GM23248 (cell line): ENCODE results near the gene ATXN7. TPM values are rescaled to one million over a fixed set of nuclear protein-coding genes. Genes with fewer than 3 reads are reported as not detected.

ENCODE experiments used
- DNase-seq: peaks from one replicate; pipeline ENCODE4 v3.0.0-alpha.2; 2015
- H2AFZ ChIP-seq: fragments of 200-600 bp; sonication (generic); 2 replicates; pipeline ENCODE4 v1.6.1; 2016; ENCODE audit warnings: antibody characterized with exemption
- H3F3A ChIP-seq: fragments of 200-600 bp; sonication (generic); 2 replicates; pipeline ENCODE4 v1.6.1; 2016; ENCODE audit warnings: mild to moderate bottlenecking, antibody characterized with exemption, mixed run types; ENCODE audit not compliant: insufficient read depth
- H3K27ac ChIP-seq: fragments of 200-600 bp; sonication (generic); 2 replicates; pipeline ENCODE4 v1.5.1; 2016; ENCODE audit warnings: mild to moderate bottlenecking
- H3K27me3 ChIP-seq: fragments of 200-600 bp; sonication (generic); replicated peaks from 2 replicates; pipeline ENCODE4 v1.6.1; 2016; ENCODE audit warnings: mild to moderate bottlenecking; ENCODE audit not compliant: insufficient read depth
- H3K36me3 ChIP-seq: fragments of 200-600 bp; sonication (generic); 2 replicates; pipeline ENCODE4 v1.6.1; 2016; ENCODE audit warnings: low read depth, mild to moderate bottlenecking
- H3K4me1 ChIP-seq: fragments of 200-600 bp; sonication (generic); 2 replicates; pipeline ENCODE4 v1.6.1; 2016; ENCODE audit warnings: mild to moderate bottlenecking; ENCODE audit not compliant: insufficient read depth
- H3K4me2 ChIP-seq: fragments of 200-600 bp; sonication (generic); one replicate; pipeline ENCODE4 v1.6.1; 2016; ENCODE audit warnings: mild to moderate bottlenecking; ENCODE audit not compliant: unreplicated experiment
- H3K4me3 ChIP-seq: fragments of 200-600 bp; sonication (generic); 2 replicates; pipeline ENCODE4 v1.5.1; 2016; ENCODE audit warnings: mild to moderate bottlenecking
- H3K79me2 ChIP-seq: fragments of 200-600 bp; sonication (generic); 2 replicates; pipeline ENCODE4 v1.6.1; 2016; ENCODE audit warnings: mild to moderate bottlenecking; ENCODE audit not compliant: insufficient read depth
- H3K9ac ChIP-seq: fragments of 200-600 bp; sonication (generic); 2 replicates; pipeline ENCODE4 v1.6.1; 2016; ENCODE audit warnings: mild to moderate bottlenecking
- H3K9me2 ChIP-seq: fragments of 200-600 bp; sonication (generic); 2 replicates; pipeline ENCODE4 v1.6.1; 2016; ENCODE audit warnings: mixed run types, mild to moderate bottlenecking, moderate library complexity; ENCODE audit not compliant: insufficient read depth
- H3K9me3 ChIP-seq: fragments of 200-600 bp; sonication (generic); one replicate; pipeline ENCODE4 v1.6.1; 2017; ENCODE audit warnings: low read depth
- H4K20me1 ChIP-seq: fragments of 200-600 bp; sonication (generic); 2 replicates; pipeline ENCODE4 v1.6.0; 2016; ENCODE audit not compliant: insufficient read depth
- EZH2 ChIP-seq: fragments of 200-600 bp; sonication (generic); IDR thresholded peaks from 2 replicates; pipeline ENCODE4 v1.6.1; 2018; ENCODE audit warnings: antibody characterized with exemption, mild to moderate bottlenecking; ENCODE audit not compliant: insufficient read depth, poor library complexity, severe bottlenecking
- EZH2phosphoT487 ChIP-seq: fragments of 200-600 bp; sonication (generic); IDR thresholded peaks from 2 replicates; pipeline ENCODE4 v1.6.1; 2018; ENCODE audit warnings: antibody characterized with exemption, moderate library complexity, mild to moderate bottlenecking, low read depth; ENCODE audit not compliant: insufficient read depth
- WGBS, 2 experiments: methylation state at CpG; one replicate each; pipeline ENCODE4 v1.1.6; 2015 to 2017; ENCODE audit warnings: low lambda C conversion rate in 2 of 2, low coverage in 1 of 2; ENCODE audit errors: missing lambda C conversion rate in 2 of 2; 5-methylcytosine and 5-hydroxymethylcytosine counted together
- in situ Hi-C: fragments of 300-500 bp; cut with MboI; formaldehyde crosslinking; loops from 2 replicates; pipeline ENCODE4 v1.15.0; 2020
- polyA plus RNA-seq: library from polyadenylated mRNA; unstranded; fragments of >200 nt; fragmentation: Nextera tagmentation; extraction: Ambion mirVana; gene quantifications from 2 replicates; pipeline ENCODE4 v1.2.1, GENCODE V29; 2016
- total RNA-seq: library from RNA; depleted of rRNA; stranded (reverse); fragments of >200 nt; shearing (Covaris generic); gene quantifications from 2 replicates; pipeline ENCODE4 v1.2.3, GENCODE V29; 2014

Gene ATXN7
- total and polyA plus RNA-seq, 2 experiments from 2014 or later: 2.4 to 3.9 TPM

DNA sequence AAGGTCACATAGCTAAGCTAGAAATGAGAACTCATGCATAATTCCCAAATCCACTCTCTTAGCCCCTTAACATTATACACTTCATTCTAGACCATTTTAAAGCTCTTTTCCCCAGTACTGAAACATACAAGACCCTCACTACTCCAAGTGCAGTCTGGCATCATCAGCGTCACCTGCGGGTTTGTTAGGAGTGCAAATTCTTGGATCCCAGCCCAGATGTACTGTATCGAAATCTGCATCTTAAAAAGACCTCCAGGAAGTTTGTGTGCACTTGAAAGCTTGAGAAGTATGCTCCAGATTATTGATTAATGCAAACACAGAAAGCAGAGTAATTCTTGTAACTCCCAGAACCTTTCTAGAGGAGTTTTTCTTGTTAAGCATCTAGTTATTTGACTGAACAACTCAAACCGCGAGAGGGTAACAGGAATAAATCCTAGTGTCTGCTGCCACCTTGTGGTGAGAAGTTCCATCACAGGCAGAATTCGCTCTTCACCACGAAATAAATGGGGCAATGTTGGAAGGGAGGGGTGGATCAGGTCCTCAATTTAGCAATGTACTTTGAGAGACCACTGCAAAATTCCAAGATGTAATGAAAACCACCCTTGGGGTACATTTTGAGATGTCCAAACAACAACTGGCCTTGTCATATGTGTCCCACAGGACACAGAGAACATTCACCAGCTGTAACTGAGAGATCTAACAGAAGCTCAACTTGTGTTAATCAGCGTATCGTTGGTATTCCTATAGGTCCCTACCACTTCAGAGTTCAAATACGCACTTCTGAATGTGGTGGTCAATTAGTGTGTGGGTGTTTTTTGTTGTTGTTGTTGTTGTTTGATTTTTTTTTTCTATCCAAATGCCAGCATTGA, 45.2 kb upstream of the ATXN7 start:
- H3K27ac ChIP-seq: no peak overlapping the region
- no peak for TF ChIP-seq EZH2
- TF ChIP-seq EZH2phosphoT487: no peak
- 29 to 31% methylated on average over 10 of the region's 10 CpGs for WGBS, 2 experiments
- no peaks in the 10 kb centered on the region for H3K9me2 ChIP-seq
- H3K36me3 ChIP-seq: 0 out of 2 replicates have a peak, but pooled peaks cover 4% of the 10 kb centered on the region
- no peak overlapping the region for H2AFZ ChIP-seq
- no peak overlapping the region for H3K4me2 ChIP-seq
- no peaks in the 10 kb centered on the region for H3F3A ChIP-seq
- in situ Hi-C loops: loop anchor here (5.0 to 25.0 kb wide), 2 partner anchors 466 to 1206 kb away; no protein-coding TSS in a partner anchor
- H3K9me3 ChIP-seq: no peaks in the 10 kb centered on the region
- no peaks in the 10 kb centered on the region for H3K79me2 ChIP-seq
- no peaks in the 10 kb centered on the region for H4K20me1 ChIP-seq
- 0 out of 2 replicates have a peak, but pooled peaks cover 2% of the 10 kb centered on the region for H3K4me1 ChIP-seq
- H3K27me3 ChIP-seq: no peaks in the 10 kb centered on the region
- no peak overlapping the region for H3K4me3 ChIP-seq
- DNase-seq: peak; percentile 78
- H3K9ac ChIP-seq: no peak overlapping the region

DNA sequence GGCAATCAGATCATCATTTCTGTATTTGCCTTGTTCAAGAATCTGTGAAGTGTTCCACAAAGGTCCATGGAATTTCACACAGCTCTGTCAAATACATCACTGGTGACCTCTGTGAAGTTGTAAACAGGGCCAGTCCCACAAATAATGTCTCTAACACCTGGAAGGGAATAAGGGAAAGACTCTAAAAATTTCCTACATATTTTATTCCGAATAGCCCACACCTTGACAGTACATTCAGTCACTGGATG, 44.6 kb upstream of the ATXN7 start, which contains the start of gene C3orf49:
TSS of gene C3orf49 (plus strand) at position 149 of the 248 bp plus-strand sequence. CDS start 173 bp downstream, outside the sequence.
- no peaks in the 10 kb centered on the region for H3K27me3 ChIP-seq
- H3F3A ChIP-seq: no peaks in the 10 kb centered on the region
- H3K4me3 ChIP-seq: no peak within 1 kb of the TSS
- H3K4me1 ChIP-seq: 0 out of 2 replicates have a peak, but pooled peaks cover 2% of the 10 kb centered on the region
- no peak within 1 kb of the TSS for H2AFZ ChIP-seq
- 0 out of 2 replicates have a peak, but pooled peaks cover 4% of the 10 kb centered on the region for H3K36me3 ChIP-seq
- no peaks in the 10 kb centered on the region for H3K9me2 ChIP-seq
- TF ChIP-seq EZH2phosphoT487 (no peak), EZH2 (no peak)
- H3K79me2 ChIP-seq: no peaks in the 10 kb centered on the region
- H4K20me1 ChIP-seq: no peaks in the 10 kb centered on the region
- no peak within 1 kb of the TSS for H3K4me2 ChIP-seq
- DNase-seq: no peak
- WGBS, 2 experiments: 96 to 97% methylated on average over 1 of the region's 1 CpG
- in situ Hi-C loops: loop anchor here (5.0 to 25.0 kb wide), 2 partner anchors 467 to 1207 kb away; no protein-coding TSS in a partner anchor
- no peak within 1 kb of the TSS for H3K9ac ChIP-seq
- H3K27ac ChIP-seq: no peak within 1 kb of the TSS
- no peaks in the 10 kb centered on the region for H3K9me3 ChIP-seq

DNA sequence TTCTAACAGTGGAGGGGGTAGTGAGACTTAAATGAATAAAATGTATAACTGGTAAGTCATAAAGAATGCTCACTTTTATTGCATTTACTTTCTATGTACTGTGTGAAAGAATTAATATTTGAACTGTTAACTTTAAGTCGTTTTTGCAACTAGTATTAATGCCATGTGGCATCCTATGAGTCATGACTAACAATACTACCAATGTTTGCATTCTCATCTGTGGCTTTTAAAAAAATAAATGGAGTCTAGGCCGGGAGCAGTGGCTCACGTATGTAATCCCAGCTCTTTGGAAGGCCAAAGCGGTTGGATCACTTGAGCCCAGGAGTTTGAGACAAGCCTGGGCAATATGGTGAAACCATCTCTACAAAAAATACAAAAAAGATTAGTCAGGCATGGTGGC, 39.4 kb upstream of the ATXN7 start:
- Histone ChIP-seq H3K4me2 (no peak overlapping the region), H3K79me2 (no peaks in the 10 kb centered on the region), H3K4me3 (no peak overlapping the region), H3K27ac (0 out of 2 replicates have a peak overlapping the region, but pooled peaks have one; percentile 6), H3K9me3 (no peaks in the 10 kb centered on the region), H3K9ac (no peak overlapping the region), H3K4me1 (peaks cover 6% of the 10 kb centered on the region), H4K20me1 (no peaks in the 10 kb centered on the region), H3K27me3 (no peaks in the 10 kb centered on the region), H3F3A (peaks cover 4% of the 10 kb centered on the region; the same call in 1 of the 2 replicates), H2AFZ (no peak overlapping the region), H3K9me2 (no peaks in the 10 kb centered on the region), H3K36me3 (peaks cover 9% of the 10 kb centered on the region; the same call in 1 of the 2 replicates)
- in situ Hi-C loops: loop anchor here (25.0 kb wide), 1 partner anchor 1212 kb away; no protein-coding TSS in a partner anchor
- whole genome bisulfite sequencing, 2 experiments: 52 to 60% methylated on average over 4 of the region's 4 CpGs
- TF ChIP-seq EZH2phosphoT487 (no peak), EZH2 (no peak)
- DNase-seq: peak; percentile 63

DNA sequence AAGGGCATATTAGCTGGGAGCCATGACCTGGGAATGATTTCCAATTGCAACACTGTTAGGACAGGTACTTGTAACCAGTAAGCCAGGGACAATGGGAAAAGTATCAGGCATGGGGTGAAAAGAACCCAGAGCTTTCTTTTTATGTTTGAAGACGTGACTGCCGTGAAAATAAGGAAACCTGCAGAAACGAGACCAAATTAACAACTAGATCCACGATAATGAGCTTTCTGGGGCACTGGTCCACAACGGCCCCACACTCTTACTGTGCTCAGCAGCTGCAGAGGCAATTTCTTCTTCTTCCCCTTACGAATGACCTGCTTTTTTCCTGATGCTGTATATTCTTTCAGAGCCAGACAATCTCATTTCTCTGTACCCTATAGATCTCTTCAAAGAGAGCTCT, 33.1 kb upstream of the ATXN7 start:
- H3K4me1 ChIP-seq: no peaks in the 10 kb centered on the region
- peaks cover 48% of the 10 kb centered on the region for H3K36me3 ChIP-seq
- no peaks in the 10 kb centered on the region for H3K9me2 ChIP-seq
- WGBS, 2 experiments: 84 to 89% methylated on average over 6 of the region's 6 CpGs
- no peaks in the 10 kb centered on the region for H3K79me2 ChIP-seq
- no peak for DNase-seq
- no peaks in the 10 kb centered on the region for H3K27me3 ChIP-seq
- no peak overlapping the region for H3K9ac ChIP-seq
- H3K27ac ChIP-seq: no peak overlapping the region
- no peak overlapping the region for H2AFZ ChIP-seq
- no peak overlapping the region for H3K4me2 ChIP-seq
- no peaks in the 10 kb centered on the region for H4K20me1 ChIP-seq
- no peaks in the 10 kb centered on the region for H3F3A ChIP-seq
- in situ Hi-C loops: no loop called here
- TF ChIP-seq EZH2 (no peak), EZH2phosphoT487 (no peak)
- no peak overlapping the region for H3K4me3 ChIP-seq
- no peaks in the 10 kb centered on the region for H3K9me3 ChIP-seq
